IMR-90 (cell line): ENCODE data around the gene RXFP2. TPM values are rescaled to one million over a fixed set of nuclear protein-coding genes. Genes with fewer than 3 reads are reported as not detected.

ENCODE experiments used
- ATAC-seq: fragments of 200-7000 bp; cut with Tn5 transposase; 2 replicates; pipeline ENCODE4 v1.9.1; 2020; ENCODE audit warnings: low read depth, mild to moderate bottlenecking, moderate library complexity
- BruUV-seq: library from RNA; stranded (reverse); fragments of 400-500 nt; replicated peaks from 2 replicates; lab custom pipeline; 2021; lab: Mats Ljungman, UMichigan
- CTCF ChIA-PET: fragments of 300-600 bp; formaldehyde crosslinking; extraction: SDS; loops from one replicate; lab custom pipeline; 2021; ENCODE audit warnings: antibody characterized with exemption; lab: Yijun Ruan, JAX
- POLR2A ChIA-PET: fragments of 300-600 bp; sonication (Branson Sonifier 250); formaldehyde crosslinking; loops from one replicate; lab custom pipeline; 2022; ENCODE audit warnings: antibody characterized with exemption; ENCODE audit not compliant: unreplicated experiment; lab: Charles Lee
- DNase-seq: peaks from one replicate; pipeline ENCODE4 v3.0.0; 2013
- H2AFZ ChIP-seq: replicated peaks from 2 replicates; pipeline ENCODE3; 2013; ENCODE audit warnings: low read length, mild to moderate bottlenecking; ENCODE audit not compliant: poor library complexity
- H2AK5ac ChIP-seq: 2 replicates; pipeline ENCODE4 v1.6.1; 2013; ENCODE audit warnings: low read depth, low read length, inconsistent platforms
- H2AK9ac ChIP-seq: replicated peaks from 2 replicates; pipeline ENCODE3; 2013; ENCODE audit warnings: mild to moderate bottlenecking, low read depth, low read length, moderate library complexity; ENCODE audit not compliant: poor library complexity
- H2BK120ac ChIP-seq: 2 replicates; pipeline ENCODE4 v1.6.1; 2013; ENCODE audit warnings: low read depth, low read length, inconsistent platforms
- H2BK15ac ChIP-seq: 3 replicates; pipeline ENCODE4 v1.6.1; 2013; ENCODE audit warnings: low read depth, low read length, inconsistent platforms
- H2BK20ac ChIP-seq: 2 replicates; pipeline ENCODE4 v1.6.1; 2013; ENCODE audit warnings: low read depth, mild to moderate bottlenecking, inconsistent platforms, low read length, moderate library complexity
- H2BK5ac ChIP-seq: 2 replicates; pipeline ENCODE4 v1.6.1; 2013; ENCODE audit warnings: mild to moderate bottlenecking, low read depth, low read length, inconsistent platforms; ENCODE audit not compliant: poor library complexity, severe bottlenecking
- H3K14ac ChIP-seq: replicated peaks from 2 replicates; pipeline ENCODE4 v1.6.1; 2013; ENCODE audit warnings: low read depth, low read length, inconsistent platforms
- H3K18ac ChIP-seq: 2 replicates; pipeline ENCODE4 v1.6.1; 2013; ENCODE audit warnings: low read depth, low read length, control low read depth
- H3K23ac ChIP-seq: 2 replicates; pipeline ENCODE4 v1.6.1; 2013; ENCODE audit warnings: low read depth, low read length, inconsistent platforms
- H3K27ac ChIP-seq: 2 replicates; pipeline ENCODE4 v1.5.1; 2013; ENCODE audit warnings: mild to moderate bottlenecking, control low read depth, low read length; ENCODE audit not compliant: insufficient read depth
- H3K27me3 ChIP-seq: 2 replicates; pipeline ENCODE4 v1.6.1; 2013; ENCODE audit warnings: low read length; ENCODE audit not compliant: control insufficient read depth, insufficient read depth
- H3K36me3 ChIP-seq: 2 replicates; pipeline ENCODE4 v1.6.1; 2013; ENCODE audit warnings: low read length, mixed read lengths; ENCODE audit not compliant: control insufficient read depth, insufficient read depth
- H3K4ac ChIP-seq: 2 replicates; pipeline ENCODE4 v1.6.1; 2013; ENCODE audit warnings: low read depth, low read length, inconsistent platforms
- H3K4me1 ChIP-seq: 2 replicates; pipeline ENCODE4 v1.6.1; 2013; ENCODE audit warnings: low read length, mixed read lengths; ENCODE audit not compliant: control insufficient read depth, insufficient read depth
- H3K4me2 ChIP-seq: 2 replicates; pipeline ENCODE4 v1.6.1; 2013; ENCODE audit warnings: low read depth, mild to moderate bottlenecking, control low read depth, low read length, moderate library complexity
- H3K4me3 ChIP-seq: 2 replicates; pipeline ENCODE4 v1.5.1; 2013; ENCODE audit warnings: low read depth, mild to moderate bottlenecking, control low read depth, low read length, moderate library complexity; ENCODE audit not compliant: insufficient read depth
- H3K56ac ChIP-seq: 2 replicates; pipeline ENCODE4 v1.6.1; 2013; ENCODE audit warnings: low read length, inconsistent platforms; ENCODE audit not compliant: insufficient read depth; ENCODE audit errors: extremely low read depth
- H3K79me1 ChIP-seq, 2 experiments: 2 replicates each; pipeline ENCODE4 v1.6.1; 2013; ENCODE audit warnings: low read length in 2 of 2, inconsistent platforms in 1 of 2, low read depth in 1 of 2
- H3K9ac ChIP-seq: 2 replicates; pipeline ENCODE4 v1.6.1; 2013; ENCODE audit warnings: low read depth, low read length, control low read depth
- H3K9me1 ChIP-seq: 2 replicates; pipeline ENCODE4 v1.6.1; 2013; ENCODE audit warnings: low read length, inconsistent platforms; ENCODE audit not compliant: insufficient read depth
- H3K9me3 ChIP-seq: 2 replicates; pipeline ENCODE4 v1.6.1; 2013; ENCODE audit warnings: low read length; ENCODE audit not compliant: control insufficient read depth, insufficient read depth
- H4K20me1 ChIP-seq: 2 replicates; pipeline ENCODE4 v1.6.1; 2013; ENCODE audit warnings: low read length, inconsistent platforms; ENCODE audit not compliant: insufficient read depth
- H4K5ac ChIP-seq: 2 replicates; pipeline ENCODE4 v1.6.1; 2013; ENCODE audit warnings: mild to moderate bottlenecking, low read depth, low read length, control low read depth
- H4K8ac ChIP-seq, 2 experiments: 2 replicates each; pipeline ENCODE4 v1.6.1; 2013; ENCODE audit warnings: low read depth in 2 of 2, low read length in 2 of 2, control low read depth in 1 of 2, inconsistent platforms in 1 of 2
- H4K91ac ChIP-seq: 2 replicates; pipeline ENCODE4 v1.6.1; 2013; ENCODE audit warnings: low read depth, low read length, inconsistent platforms; ENCODE audit not compliant: insufficient read depth
- BHLHE40 ChIP-seq: fragments of 150-350 bp; IDR thresholded peaks from 2 replicates; pipeline ENCODE4 v1.6.1; 2016; ENCODE audit warnings: mild to moderate bottlenecking, low read depth, low read length
- CEBPB ChIP-seq: IDR thresholded peaks from 2 replicates; pipeline ENCODE4 v1.6.1; 2012; ENCODE audit warnings: low read depth, low read length, improper control_type of control experiment
- FOS ChIP-seq: fragments of 150-350 bp; IDR thresholded peaks from 2 replicates; pipeline ENCODE4 v1.6.1; 2016; ENCODE audit warnings: low read depth, low read length
- MAFK ChIP-seq: IDR thresholded peaks from 2 replicates; pipeline ENCODE4 v1.6.1; 2012; ENCODE audit warnings: low read depth, low read length, improper control_type of control experiment
- MAZ ChIP-seq: IDR thresholded peaks from 2 replicates; pipeline ENCODE4 v1.6.1; 2012; ENCODE audit warnings: low read depth, mild to moderate bottlenecking, low read length, improper control_type of control experiment, moderate library complexity, borderline replicate concordance
- MXI1 ChIP-seq: IDR thresholded peaks from 2 replicates; pipeline ENCODE4 v1.6.1; 2012; ENCODE audit warnings: low read depth, mild to moderate bottlenecking, low read length, moderate library complexity, borderline replicate concordance
- NFE2L2 ChIP-seq: fragments of 150-350 bp; IDR thresholded peaks from 2 replicates; pipeline ENCODE4 v1.6.1; 2016; ENCODE audit warnings: low read depth, mild to moderate bottlenecking, low read length
- POLR2A ChIP-seq: IDR thresholded peaks from 2 replicates; pipeline ENCODE4 v1.6.1; 2012; ENCODE audit warnings: mild to moderate bottlenecking, low read depth, low read length
- RAD21 ChIP-seq: IDR thresholded peaks from 2 replicates; pipeline ENCODE4 v1.6.1; 2012; ENCODE audit warnings: low read length, improper control_type of control experiment
- RCOR1 ChIP-seq: IDR thresholded peaks from 2 replicates; pipeline ENCODE4 v1.6.1; 2012; ENCODE audit warnings: mild to moderate bottlenecking, low read length, improper control_type of control experiment; ENCODE audit not compliant: insufficient replicate concordance
- RFX5 ChIP-seq: IDR thresholded peaks from 2 replicates; pipeline ENCODE4 v1.8.0; 2012; ENCODE audit warnings: low read depth, mild to moderate bottlenecking, low read length, moderate library complexity
- SMC3 ChIP-seq: fragments of 150-350 bp; IDR thresholded peaks from 2 replicates; pipeline ENCODE4 v1.6.1; 2016; ENCODE audit warnings: low read depth, mild to moderate bottlenecking, antibody characterized with exemption, low read length, moderate library complexity
- WGBS, 2 experiments: methylation state at CpG; one replicate each; pipeline versions ENCODE4 v1.1.5 to v1.1.7; 2013; ENCODE audit warnings: missing lambda C conversion rate in 2 of 2; ENCODE audit not compliant: insufficient read length in 1 of 2; ENCODE audit errors: extremely low coverage in 2 of 2; 5-methylcytosine and 5-hydroxymethylcytosine counted together
- dilution Hi-C: fragments of 300-500 bp; cut with HindIII; formaldehyde crosslinking; loops from one replicate; pipeline ENCODE4 v1.14.3; 2018; ENCODE audit warnings: low sequenced_read_pairs; ENCODE audit not compliant: unreplicated experiment
- in situ Hi-C: fragments of 300-500 bp; cut with MboI; formaldehyde crosslinking; loops from 3 replicates; pipeline ENCODE4 v1.14.3; 2019; ENCODE audit warnings: low sequenced_read_pairs, inconsistent platforms, mixed read lengths
- intact Hi-C: fragments of 100-400 bp; cut with micrococcal nuclease; formaldehyde crosslinking; loops from 2 replicates; pipeline ENCODE4 v1.10.0; 2022
- polyA plus RNA-seq, 3 experiments: library from polyadenylated mRNA; depleted of rRNA; stranded (reverse); fragments of >200 nt; gene quantifications; 2 replicates each; pipeline ENCODE4 v1.2.3, GENCODE V29; 2012; ENCODE audit warnings: low replicate concordance in 1 of 3
- total RNA-seq: library from RNA; depleted of rRNA; stranded (reverse); fragments of >200 nt; gene quantifications from 2 replicates; pipeline ENCODE4 v1.2.3, GENCODE V29; 2012
- TF ChIP-seq, protein P1 (sequence below): fragments of 150-350 bp; IDR thresholded peaks from 2 replicates; pipeline ENCODE4 v1.6.1; 2016; ENCODE audit warnings: low read depth, mild to moderate bottlenecking, low read length, moderate library complexity, borderline replicate concordance
- TF ChIP-seq, protein P2 (sequence below): conservative IDR thresholded peaks from 2 replicates; pipeline ENCODE4 v1.5.1; 2012; ENCODE audit warnings: mild to moderate bottlenecking, low read depth, low read length, improper control_type of control experiment
- TF ChIP-seq, protein P3 (sequence below): fragments of 150-350 bp; IDR thresholded peaks from 2 replicates; pipeline ENCODE4 v1.6.1; 2017; ENCODE audit warnings: mild to moderate bottlenecking, antibody characterized with exemption, low read length, low read depth

RXFP2 gene
- total and polyA plus RNA-seq, 2 of the 4 experiments (the other 2 are of a cell fraction) = not detected

DNA sequence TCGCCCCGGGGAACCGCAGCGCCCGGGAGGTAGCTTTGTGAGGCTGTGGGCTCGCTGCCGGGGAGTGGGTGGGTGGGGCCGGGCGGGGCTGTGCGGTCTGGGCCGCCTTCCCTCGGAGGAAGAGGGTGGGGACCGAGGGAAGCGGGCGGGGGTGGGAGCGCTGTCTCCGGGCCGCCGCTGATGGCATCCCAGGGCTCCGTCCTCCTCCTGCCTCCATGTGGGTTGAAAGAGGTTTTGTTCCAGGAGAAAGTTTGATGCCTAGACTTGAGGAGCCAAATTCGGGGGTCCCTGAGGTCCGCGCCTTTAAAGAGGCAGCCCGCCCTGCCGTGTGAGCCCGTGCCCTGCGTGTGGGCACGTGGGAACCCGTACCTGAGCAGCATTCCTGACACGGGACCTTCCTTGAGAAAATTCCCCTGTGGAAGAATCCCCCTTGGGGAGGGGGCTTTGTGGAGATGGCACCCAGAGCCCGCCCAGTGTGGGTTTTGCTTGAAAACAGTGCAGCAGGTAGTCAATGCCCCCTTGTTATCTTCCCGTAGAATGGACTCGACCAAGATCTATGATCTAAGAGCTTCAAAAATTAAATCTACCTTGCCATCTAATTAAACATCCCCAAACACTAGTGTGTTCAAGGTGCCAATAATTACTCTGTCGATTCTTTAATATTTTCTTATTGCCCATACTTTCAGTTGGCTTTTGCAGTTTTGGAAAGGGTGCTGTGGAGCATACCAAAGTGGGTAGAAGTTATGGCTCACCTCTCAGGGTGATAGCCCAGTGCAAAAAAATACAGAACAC lies 107.8 kb downstream of the RXFP2 start:
- POLR2A ChIA-PET = no interaction called here
- no peak overlapping the region for H2AK9ac ChIP-seq
- no peak overlapping the region for H3K18ac ChIP-seq
- no peak overlapping the region for H3K27ac ChIP-seq
- no peak overlapping the region for H3K9ac ChIP-seq
- BruUV-seq = no TSS peak
- H3K9me1 ChIP-seq = no peaks in the 10 kb centered on the region
- intact Hi-C loops = no loop called here
- H2BK5ac ChIP-seq = no peak overlapping the region
- no peaks in the 10 kb centered on the region for H3K79me1 ChIP-seq
- WGBS, 2 experiments = 0% methylated on average over 3 of the region's 34 CpGs; no CpG with 5 or more reads in 1 of the 2 experiments
- no peak overlapping the region for H3K14ac ChIP-seq
- H3K23ac ChIP-seq = no peak overlapping the region
- no peaks in the 10 kb centered on the region for H3K9me3 ChIP-seq
- no peak overlapping the region for H4K91ac ChIP-seq
- no peaks in the 10 kb centered on the region for H3K36me3 ChIP-seq
- H2BK20ac ChIP-seq = no peak overlapping the region
- H2BK120ac ChIP-seq = no peak overlapping the region
- CTCF ChIA-PET = interaction anchor here (0.7 kb wide), 1 partner anchor 49 kb away, joined by 3 read pairs; no protein-coding TSS in a partner anchor
- peaks cover 41% of the 10 kb centered on the region for H3K27me3 ChIP-seq
- peak overlapping the region; percentile 83 for H3K4me2 ChIP-seq
- no peak overlapping the region for H2BK15ac ChIP-seq
- no peak overlapping the region for H4K5ac ChIP-seq
- H3K4me1 ChIP-seq = no peaks in the 10 kb centered on the region
- dilution Hi-C loops = no loop called here
- peak overlapping the region; percentile 93 for H2AFZ ChIP-seq
- no peak overlapping the region for H4K8ac ChIP-seq
- H3K4ac ChIP-seq = no peak overlapping the region
- DNase-seq = no peak
- H4K20me1 ChIP-seq = no peaks in the 10 kb centered on the region
- no peak overlapping the region for H3K56ac ChIP-seq
- peak overlapping the region; percentile 78 for H3K4me3 ChIP-seq
- in situ Hi-C loops = no loop called here
- ATAC-seq = peak; percentile 16
- no peak overlapping the region for H2AK5ac ChIP-seq
- TF ChIP-seq MAZ (no peak), RFX5 (no peak), MAFK (no peak), CEBPB (no peak), NFE2L2 (no peak), SMC3 (no peak), RAD21 (no peak), MXI1 (no peak), FOS (no peak), BHLHE40 (no peak), POLR2A (no peak), RCOR1 (no peak)
- TF ChIP-seq, protein P1, sequence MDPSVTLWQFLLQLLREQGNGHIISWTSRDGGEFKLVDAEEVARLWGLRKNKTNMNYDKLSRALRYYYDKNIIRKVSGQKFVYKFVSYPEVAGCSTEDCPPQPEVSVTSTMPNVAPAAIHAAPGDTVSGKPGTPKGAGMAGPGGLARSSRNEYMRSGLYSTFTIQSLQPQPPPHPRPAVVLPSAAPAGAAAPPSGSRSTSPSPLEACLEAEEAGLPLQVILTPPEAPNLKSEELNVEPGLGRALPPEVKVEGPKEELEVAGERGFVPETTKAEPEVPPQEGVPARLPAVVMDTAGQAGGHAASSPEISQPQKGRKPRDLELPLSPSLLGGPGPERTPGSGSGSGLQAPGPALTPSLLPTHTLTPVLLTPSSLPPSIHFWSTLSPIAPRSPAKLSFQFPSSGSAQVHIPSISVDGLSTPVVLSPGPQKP = no peak
- TF ChIP-seq, protein P2, sequence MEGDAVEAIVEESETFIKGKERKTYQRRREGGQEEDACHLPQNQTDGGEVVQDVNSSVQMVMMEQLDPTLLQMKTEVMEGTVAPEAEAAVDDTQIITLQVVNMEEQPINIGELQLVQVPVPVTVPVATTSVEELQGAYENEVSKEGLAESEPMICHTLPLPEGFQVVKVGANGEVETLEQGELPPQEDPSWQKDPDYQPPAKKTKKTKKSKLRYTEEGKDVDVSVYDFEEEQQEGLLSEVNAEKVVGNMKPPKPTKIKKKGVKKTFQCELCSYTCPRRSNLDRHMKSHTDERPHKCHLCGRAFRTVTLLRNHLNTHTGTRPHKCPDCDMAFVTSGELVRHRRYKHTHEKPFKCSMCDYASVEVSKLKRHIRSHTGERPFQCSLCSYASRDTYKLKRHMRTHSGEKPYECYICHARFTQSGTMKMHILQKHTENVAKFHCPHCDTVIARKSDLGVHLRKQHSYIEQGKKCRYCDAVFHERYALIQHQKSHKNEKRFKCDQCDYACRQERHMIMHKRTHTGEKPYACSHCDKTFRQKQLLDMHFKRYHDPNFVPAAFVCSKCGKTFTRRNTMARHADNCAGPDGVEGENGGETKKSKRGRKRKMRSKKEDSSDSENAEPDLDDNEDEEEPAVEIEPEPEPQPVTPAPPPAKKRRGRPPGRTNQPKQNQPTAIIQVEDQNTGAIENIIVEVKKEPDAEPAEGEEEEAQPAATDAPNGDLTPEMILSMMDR = no peak
- TF ChIP-seq, protein P3, sequence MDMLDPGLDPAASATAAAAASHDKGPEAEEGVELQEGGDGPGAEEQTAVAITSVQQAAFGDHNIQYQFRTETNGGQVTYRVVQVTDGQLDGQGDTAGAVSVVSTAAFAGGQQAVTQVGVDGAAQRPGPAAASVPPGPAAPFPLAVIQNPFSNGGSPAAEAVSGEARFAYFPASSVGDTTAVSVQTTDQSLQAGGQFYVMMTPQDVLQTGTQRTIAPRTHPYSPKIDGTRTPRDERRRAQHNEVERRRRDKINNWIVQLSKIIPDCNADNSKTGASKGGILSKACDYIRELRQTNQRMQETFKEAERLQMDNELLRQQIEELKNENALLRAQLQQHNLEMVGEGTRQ = no peak
